Measurements from ENCODE around the gene CSRNP2. TPM values are rescaled to one million over a fixed set of nuclear protein-coding genes. Genes with fewer than 3 reads are reported as not detected.

CSRNP2 gene
- total RNA-seq, 2 donors from 2014 or later, result 13.6 to 17.1 TPM

- H3K27ac ChIP-seq, result no peak overlapping the region
Measured at GRCh38 chr12:51013441-51013840, 70.0 kb downstream of the CSRNP2 start.

GRCh38 chr12:51012570-51013236, 70.7 kb downstream of the CSRNP2 start:
- no peaks in the 10 kb centered on the region for H3K36me3 ChIP-seq
- H3K4me1 ChIP-seq, result peaks cover 5% of the 10 kb centered on the region
- no peak for DNase-seq
- no peaks in the 10 kb centered on the region for H3K27me3 ChIP-seq
- no peak overlapping the region for H3K9ac ChIP-seq (ENCODE audit: low read depth in 2 of 2, low read length in 2 of 2)
- intact Hi-C loops (cut with DNase I), result no loop called here
- H3K27ac ChIP-seq, result no peak overlapping the region
- TF ChIP-seq CTCF (IDR thresholded peaks at IDR 0.05), result no peak
- H3K9me3 ChIP-seq, result no peaks in the 10 kb centered on the region
- no peak overlapping the region for H3K4me3 ChIP-seq

More at GRCh38 chr12:51013441-51013840, 70.0 kb downstream of the CSRNP2 start:
- no peaks in the 10 kb centered on the region for H3K36me3 ChIP-seq
- H3K9ac ChIP-seq (ENCODE audit: low read depth in 2 of 2, low read length in 2 of 2), result no peak overlapping the region
- no peak for DNase-seq
- intact Hi-C loops (cut with DNase I), result no loop called here
- no peak for TF ChIP-seq CTCF (IDR thresholded peaks at IDR 0.05)
- H3K4me3 ChIP-seq, result no peak overlapping the region
- peaks cover 5% of the 10 kb centered on the region for H3K4me1 ChIP-seq
- H3K9me3 ChIP-seq, result no peaks in the 10 kb centered on the region
- H3K27me3 ChIP-seq, result no peaks in the 10 kb centered on the region

- peaks cover 5% of the 10 kb centered on the region for H3K4me1 ChIP-seq
- H3K36me3 ChIP-seq, result no peaks in the 10 kb centered on the region
- no peak overlapping the region for H3K4me3 ChIP-seq
- no peak overlapping the region for H3K9ac ChIP-seq (ENCODE audit: low read depth in 2 of 2, low read length in 2 of 2)
- intact Hi-C loops (cut with DNase I), result no loop called here
- H3K27ac ChIP-seq, result no peak overlapping the region
- no peak for TF ChIP-seq CTCF (IDR thresholded peaks at IDR 0.05)
- DNase-seq, result no peak
- H3K9me3 ChIP-seq, result no peaks in the 10 kb centered on the region
- H3K27me3 ChIP-seq, result no peaks in the 10 kb centered on the region
Measured at GRCh38 chr12:51011955-51012354, 71.4 kb downstream of the CSRNP2 start.

Other genes with a start within 250 kb of the CSRNP2 start
- not detected for gene TMPRSS12, start 240.7 kb downstream of the CSRNP2 start, total RNA-seq
- gene HIGD1C, start 131.1 kb downstream of the CSRNP2 start, total RNA-seq, result not detected
- 10 to 100 TPM; 51.6 to 52.0 TPM for gene SLC11A2, start 57.2 kb downstream of the CSRNP2 start, total RNA-seq
- 10 to 100 TPM; 54.8 to 67.8 TPM for gene LETMD1, start 35.3 kb downstream of the CSRNP2 start, total RNA-seq
- gene TFCP2, start 89.5 kb upstream of the CSRNP2 start, total RNA-seq, result 10 to 100 TPM; 24.4 to 30.9 TPM
- gene POU6F1, start 134.5 kb upstream of the CSRNP2 start, total RNA-seq, result 1 to 10 TPM; 4.9 to 5.6 TPM
- gene DAZAP2, start 155.2 kb upstream of the CSRNP2 start, total RNA-seq, result 100 to 1,000 TPM; 220 to 291 TPM
- gene SMAGP, start 186.8 kb upstream of the CSRNP2 start, total RNA-seq, result 100 to 1,000 TPM in 1 of 2 donors, 10 to 100 TPM in 1; 74.4 to 119 TPM
- 1 to 10 TPM; 6.7 to 6.8 TPM for gene BIN2, start 240.6 kb upstream of the CSRNP2 start, total RNA-seq